ENCODE data around the gene SLC11A1.
A peak's percentile ranks its signal among the peaks of the same experiment; 100 is the strongest.

The SLC11A1 gene

GRCh38 chr2:218366621-218367414 lies 15.3 kb upstream of the SLC11A1 start:
- no peak for DNase-seq (ENCODE audit: low spot score)

GRCh38 chr2:218367415-218368149 lies 14.5 kb upstream of the SLC11A1 start:
- no peak for DNase-seq (ENCODE audit: low spot score)
- FAIRE-seq, result no peak

More at GRCh38 chr2:218366621-218367414, 15.3 kb upstream of the SLC11A1 start:
- no peak for FAIRE-seq

GRCh38 chr2:218368150-218368528 lies 13.9 kb upstream of the SLC11A1 start:
- DNase-seq (ENCODE audit: low spot score) (no peak), FAIRE-seq (no peak)

GRCh38 chr2:218368621-218369153 lies 13.4 kb upstream of the SLC11A1 start:
- no peak for DNase-seq (ENCODE audit: low spot score)
- FAIRE-seq, result no peak

- no peak for FAIRE-seq
- no peak for DNase-seq (ENCODE audit: low spot score)
These were observed 12.7 kb upstream of the SLC11A1 start for GRCh38 chr2:218369330-218369729.

- DNase-seq (ENCODE audit: low spot score) (no peak), FAIRE-seq (no peak)
These were observed 11.5 kb upstream of the SLC11A1 start for GRCh38 chr2:218370410-218371063.

- no peak for DNase-seq (ENCODE audit: low spot score)
- FAIRE-seq, result no peak
These were observed 10.1 kb upstream of the SLC11A1 start for GRCh38 chr2:218371983-218372350.

GRCh38 chr2:218374795-218375194 lies 7.3 kb upstream of the SLC11A1 start:
- no peak for FAIRE-seq

GRCh38 chr2:218375212-218375611 lies 6.9 kb upstream of the SLC11A1 start:
- FAIRE-seq (no peak), DNase-seq (ENCODE audit: low spot score) (no peak)

More at GRCh38 chr2:218374795-218375194, 7.3 kb upstream of the SLC11A1 start:
- DNase-seq (ENCODE audit: low spot score), result no peak

GRCh38 chr2:218378053-218378452 lies 4.0 kb upstream of the SLC11A1 start:
- DNase-seq (ENCODE audit: low spot score) (no peak), FAIRE-seq (no peak)

GRCh38 chr2:218382785-218383184 lies 712 bp downstream of the SLC11A1 start:
- DNase-seq (ENCODE audit: low spot score) (no peak), FAIRE-seq (no peak)

- peak; percentile 54 for DNase-seq (ENCODE audit: low spot score)
- no peak for FAIRE-seq
These were observed 1.9 kb downstream of the SLC11A1 start for GRCh38 chr2:218383892-218384519.

GRCh38 chr2:218384975-218385374 lies 2.9 kb downstream of the SLC11A1 start:
- no peak for FAIRE-seq
- DNase-seq (ENCODE audit: low spot score), result no peak

- FAIRE-seq (no peak), DNase-seq (ENCODE audit: low spot score) (no peak)
These were observed 4.7 kb downstream of the SLC11A1 start for GRCh38 chr2:218386505-218387368.

GRCh38 chr2:218387369-218388194 lies 5.5 kb downstream of the SLC11A1 start:
- DNase-seq (ENCODE audit: low spot score) (no peak), FAIRE-seq (no peak)

GRCh38 chr2:218389333-218390150 lies 7.5 kb downstream of the SLC11A1 start:
- FAIRE-seq (no peak), DNase-seq (ENCODE audit: low spot score) (no peak)

GRCh38 chr2:218391202-218391601 lies 9.1 kb downstream of the SLC11A1 start:
- FAIRE-seq, result no peak
- no peak for DNase-seq (ENCODE audit: low spot score)

- FAIRE-seq (no peak), DNase-seq (ENCODE audit: low spot score) (no peak)
These were observed 10.4 kb downstream of the SLC11A1 start for GRCh38 chr2:218392459-218392858.

All from urothelium cell line (cell line).